GM12892 (cell line): Measurements from ENCODE around the gene SNORC.

Source experiments
- POLR2A ChIP-seq: IDR thresholded peaks from 2 replicates; pipeline ENCODE4 v1.6.1; 2011; ENCODE audit warnings: low read depth, low read length, control low read depth
- POLR2AphosphoS5 ChIP-seq: IDR thresholded peaks from 2 replicates; pipeline ENCODE4 v1.6.1; 2011; ENCODE audit warnings: low read depth, low read length, control low read depth

GRCh38 chr2:232846055-232846454, 24.0 kb upstream of the SNORC start:
- no peak for TF ChIP-seq POLR2AphosphoS5
- TF ChIP-seq POLR2A: no peak
